Astrocyte of the spinal cord (primary cell): ENCODE data around the gene CASP2.

ENCODE experiments used
- DNase-seq: peaks from one replicate; pipeline ENCODE4 v3.0.0; 2011; ENCODE audit warnings: low read depth, low spot score
- H3K4me3 ChIP-seq: 2 replicates; pipeline ENCODE4 v1.5.1; 2011; ENCODE audit warnings: low read depth, mild to moderate bottlenecking, low read length, moderate library complexity
- in situ Hi-C: cut with HindIII; loops from 2 replicates; pipeline ENCODE4 v1.10.0; 2017; ENCODE audit warnings: low sequenced_read_pairs
- TF ChIP-seq, protein P1 (sequence below): IDR thresholded peaks from 2 replicates; pipeline ENCODE4 v1.5.1; 2012; ENCODE audit warnings: low read depth, mild to moderate bottlenecking, low read length, inconsistent platforms

CASP2 gene

DNA sequence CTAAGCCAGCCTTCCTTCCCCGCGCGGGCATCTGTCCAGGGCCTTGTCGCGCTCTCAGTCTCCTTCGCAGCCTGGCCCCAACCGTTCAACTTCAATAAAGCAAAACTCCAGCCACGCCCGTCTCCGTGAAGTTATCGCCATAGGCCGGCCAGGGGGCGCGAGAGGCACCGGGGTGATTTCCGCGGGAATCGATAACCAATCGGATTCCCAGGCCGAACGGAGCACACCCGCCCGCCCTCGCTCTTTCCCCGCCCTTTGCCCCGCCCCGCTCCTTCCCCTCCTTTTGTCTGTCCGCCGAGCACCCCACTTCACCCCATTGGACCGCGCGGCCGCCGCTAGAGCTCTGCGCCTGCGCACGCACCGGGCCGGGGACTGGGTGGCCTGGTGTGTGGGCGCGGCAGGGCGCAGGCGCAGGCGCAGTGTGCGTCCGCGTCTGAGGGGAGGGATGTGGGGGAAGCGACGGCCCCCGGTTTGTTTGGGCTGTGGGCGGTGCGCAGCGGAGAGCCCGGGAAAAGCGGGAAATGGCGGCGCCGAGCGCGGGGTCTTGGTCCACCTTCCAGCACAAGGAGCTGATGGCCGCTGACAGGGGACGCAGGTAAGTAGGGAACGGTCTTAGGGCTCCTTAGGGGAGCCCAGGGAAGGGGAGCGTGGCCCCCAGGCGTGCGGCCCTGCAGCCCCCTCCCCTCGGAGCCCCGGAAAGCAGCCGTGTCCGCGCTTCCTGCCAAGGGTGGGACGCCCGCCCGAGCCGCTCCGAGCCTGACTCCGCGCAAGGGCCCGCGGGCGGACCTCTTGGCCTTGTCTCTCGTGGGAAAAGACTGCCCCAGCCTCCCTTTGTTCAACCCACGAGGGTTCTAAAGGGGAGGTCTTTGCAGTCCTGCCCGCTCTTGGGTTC, at the start of gene CASP2:
Gene CASP2, plus strand, starts transcription at position 417 of the 892 bp plus-strand sequence. Its CDS starts 105 bp downstream, at position 522.
- DNase-seq: peak; percentile 98
- in situ Hi-C loops: no loop called here
- peak within 1 kb of the TSS; percentile 83 for H3K4me3 ChIP-seq
- TF ChIP-seq, protein P1, sequence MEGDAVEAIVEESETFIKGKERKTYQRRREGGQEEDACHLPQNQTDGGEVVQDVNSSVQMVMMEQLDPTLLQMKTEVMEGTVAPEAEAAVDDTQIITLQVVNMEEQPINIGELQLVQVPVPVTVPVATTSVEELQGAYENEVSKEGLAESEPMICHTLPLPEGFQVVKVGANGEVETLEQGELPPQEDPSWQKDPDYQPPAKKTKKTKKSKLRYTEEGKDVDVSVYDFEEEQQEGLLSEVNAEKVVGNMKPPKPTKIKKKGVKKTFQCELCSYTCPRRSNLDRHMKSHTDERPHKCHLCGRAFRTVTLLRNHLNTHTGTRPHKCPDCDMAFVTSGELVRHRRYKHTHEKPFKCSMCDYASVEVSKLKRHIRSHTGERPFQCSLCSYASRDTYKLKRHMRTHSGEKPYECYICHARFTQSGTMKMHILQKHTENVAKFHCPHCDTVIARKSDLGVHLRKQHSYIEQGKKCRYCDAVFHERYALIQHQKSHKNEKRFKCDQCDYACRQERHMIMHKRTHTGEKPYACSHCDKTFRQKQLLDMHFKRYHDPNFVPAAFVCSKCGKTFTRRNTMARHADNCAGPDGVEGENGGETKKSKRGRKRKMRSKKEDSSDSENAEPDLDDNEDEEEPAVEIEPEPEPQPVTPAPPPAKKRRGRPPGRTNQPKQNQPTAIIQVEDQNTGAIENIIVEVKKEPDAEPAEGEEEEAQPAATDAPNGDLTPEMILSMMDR: peak; percentile 39

DNA sequence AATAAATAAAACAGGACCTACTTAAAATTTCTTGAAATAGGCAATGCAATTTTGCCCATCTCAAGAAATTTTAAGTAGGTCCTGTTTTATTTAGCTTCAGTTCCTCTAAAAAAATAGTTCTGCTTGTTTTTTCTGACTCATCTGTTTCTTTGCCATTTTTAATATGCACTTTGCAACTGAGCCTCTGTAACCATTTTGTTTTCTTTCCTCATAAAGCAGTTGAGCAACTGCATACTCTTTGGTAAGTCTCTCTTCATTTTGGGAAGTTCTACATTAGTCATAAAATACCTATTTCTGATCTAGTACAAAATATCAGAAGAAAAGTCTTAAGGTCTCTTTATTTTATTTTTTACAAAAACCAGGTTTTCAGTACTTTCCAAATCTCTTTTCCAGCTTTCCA, 48.3 kb upstream of the CASP2 start:
- in situ Hi-C loops: no loop called here
- peak; percentile 36 for DNase-seq
- no peak overlapping the region for H3K4me3 ChIP-seq
- TF ChIP-seq, protein P1: no peak

DNA sequence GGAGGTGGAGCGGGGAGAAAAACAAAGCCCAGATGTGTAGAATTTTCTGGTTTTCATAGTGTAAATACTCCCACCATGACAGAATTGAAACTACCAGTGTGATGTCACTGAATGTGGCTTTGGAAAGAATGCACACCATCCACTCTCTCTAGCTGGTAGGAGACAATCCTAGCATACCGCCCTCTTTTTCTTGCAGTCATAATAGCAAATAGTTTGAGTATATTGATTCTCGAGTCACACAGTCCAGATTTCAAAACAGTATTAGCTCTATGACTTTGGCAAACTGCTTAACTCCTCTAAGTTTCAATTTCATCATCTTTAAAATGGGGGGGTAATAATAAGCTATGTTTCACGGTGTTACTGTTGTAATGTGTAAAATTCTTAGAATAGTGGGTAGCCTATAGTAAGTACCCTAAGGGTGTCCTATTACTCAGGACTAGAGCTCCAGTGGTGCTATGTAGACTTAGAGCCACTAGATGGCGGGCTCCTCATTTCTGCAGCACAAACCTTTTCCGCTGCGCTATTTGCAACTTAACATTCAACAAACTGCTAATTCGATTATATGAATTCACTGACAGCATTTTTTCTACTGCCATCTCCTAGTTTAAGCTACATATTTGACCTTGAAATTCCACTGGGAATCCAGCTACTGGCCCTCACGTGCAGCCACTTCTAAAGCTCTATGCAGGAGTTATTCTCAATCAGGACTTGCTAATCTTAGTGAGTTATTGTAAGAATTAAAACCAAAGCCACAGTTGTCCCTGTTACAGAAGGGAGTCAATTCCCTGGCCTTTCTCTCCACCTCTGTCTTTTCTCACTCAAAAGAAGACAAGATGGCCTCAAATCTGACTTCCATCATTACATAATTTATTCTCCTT, 47.6 kb upstream of the CASP2 start:
- peak; percentile 90 for DNase-seq
- in situ Hi-C loops: no loop called here
- TF ChIP-seq, protein P1: peak; percentile 92
- no peak overlapping the region for H3K4me3 ChIP-seq

DNA sequence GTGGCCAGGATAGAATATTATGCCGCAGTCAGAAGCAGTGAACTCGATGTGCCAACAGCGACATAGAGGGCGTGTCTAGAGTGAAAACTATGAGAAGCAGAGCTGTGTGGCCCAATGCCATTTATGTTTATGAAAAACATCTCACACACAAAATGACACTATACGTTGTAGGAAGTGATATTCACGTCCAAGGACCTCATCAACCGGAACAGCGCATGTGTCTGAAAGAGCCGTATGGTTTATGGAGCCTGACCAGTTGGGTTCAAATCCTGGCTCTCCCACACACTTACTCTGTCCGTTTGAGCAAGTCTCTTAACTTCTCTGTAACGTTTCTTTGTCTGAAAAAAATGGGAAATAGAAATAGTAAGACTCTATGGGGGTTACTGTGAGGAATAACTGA, 45.8 kb upstream of the CASP2 start:
- in situ Hi-C loops: no loop called here
- no peak overlapping the region for H3K4me3 ChIP-seq
- no peak for DNase-seq
- TF ChIP-seq, protein P1: no peak

DNA sequence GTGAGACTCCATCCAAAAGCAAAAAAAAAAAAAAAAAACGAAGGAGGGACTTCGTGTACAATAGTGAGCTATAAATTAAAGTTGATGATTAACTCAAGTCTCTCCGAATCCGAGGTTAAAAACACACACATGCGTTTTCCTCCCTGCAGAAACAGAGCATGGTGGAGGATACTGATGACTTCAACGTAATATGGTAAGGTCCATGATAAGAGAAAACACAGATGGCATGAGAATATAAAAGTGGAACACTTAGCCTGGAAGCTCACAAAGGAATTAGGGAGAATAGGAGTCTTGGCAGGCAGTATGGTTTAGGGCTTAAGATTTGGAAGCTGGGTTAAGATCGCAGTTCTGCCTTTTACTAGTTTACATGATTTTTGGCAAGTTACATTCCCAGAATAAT, 45.0 kb upstream of the CASP2 start:
- DNase-seq: no peak
- in situ Hi-C loops: no loop called here
- no peak overlapping the region for H3K4me3 ChIP-seq
- TF ChIP-seq, protein P1: no peak

DNA sequence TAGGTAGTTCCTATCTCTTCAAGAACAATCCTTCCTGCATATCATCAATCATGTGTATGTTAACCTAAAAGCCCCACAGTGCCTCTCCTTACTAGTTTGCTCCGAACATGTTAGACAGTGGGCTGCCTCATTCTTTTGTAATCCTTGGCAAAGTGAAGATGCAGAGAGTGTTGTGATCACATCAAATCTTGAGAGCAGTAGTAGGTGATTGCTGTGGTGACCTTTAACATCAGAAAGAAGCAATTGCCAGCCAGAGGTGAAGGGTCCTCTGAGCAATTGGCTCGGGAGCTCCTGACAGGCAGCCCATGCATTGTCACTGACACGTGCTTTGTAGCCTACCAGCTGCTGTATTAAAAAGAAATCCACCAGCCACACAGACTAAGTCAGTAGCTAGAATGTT, 44.5 kb upstream of the CASP2 start:
- in situ Hi-C loops: no loop called here
- TF ChIP-seq, protein P1: no peak
- H3K4me3 ChIP-seq: no peak overlapping the region
- DNase-seq: no peak
